Endothelial cell of umbilical vein (primary cell): ENCODE measurements around the gene METTL15. TPM values are rescaled to one million over a fixed set of nuclear protein-coding genes. Genes with fewer than 3 reads are reported as not detected.

ENCODE experiments used
- BruUV-seq: library from RNA; stranded (reverse); fragments of 400-500 nt; replicated peaks from 2 replicates; lab custom pipeline; 2021; lab: Mats Ljungman, UMichigan
- CTCF ChIA-PET: fragments of 300-600, 350-600 bp; sonication (Branson Sonifier 250); formaldehyde crosslinking; loops from one replicate; lab custom pipeline; 2021; ENCODE audit warnings: antibody characterized with exemption, inconsistent platforms; lab: Charles Lee
- POLR2A ChIA-PET: fragments of 300-600, 350-600 bp; sonication (Branson Sonifier 250); formaldehyde crosslinking; loops from one replicate; lab custom pipeline; 2021; ENCODE audit warnings: antibody characterized with exemption, inconsistent platforms; lab: Charles Lee
- DNase-seq: peaks from one replicate; pipeline ENCODE4 v3.0.0-alpha.2; 2011; ENCODE audit warnings: low read depth, low spot score
- FAIRE-seq: peaks from 2 replicates; lab custom pipeline; 2011; peaks lifted over from hg19 to GRCh38; lab: Jason Lieb, UNC
- H2AFZ ChIP-seq: 2 replicates; pipeline ENCODE4 v1.6.0; 2012; ENCODE audit warnings: low read depth, low read length, control low read depth, inconsistent platforms
- H3K27ac ChIP-seq: 2 replicates; pipeline ENCODE4 v1.5.1; 2011; ENCODE audit warnings: low read depth, mild to moderate bottlenecking, control low read depth, low read length, moderate library complexity; ENCODE audit not compliant: insufficient read depth
- H3K27me3 ChIP-seq, 2 experiments: 2 replicates each; pipeline versions ENCODE4 v1.6.0 to v1.6.1; 2011; ENCODE audit warnings: low read length in 2 of 2, mixed read lengths in 1 of 2; ENCODE audit not compliant: control insufficient read depth in 2 of 2, insufficient read depth in 2 of 2
- H3K36me3 ChIP-seq, 2 experiments: 2 replicates in 1 of 2; 3 replicates in 1 of 2; pipeline ENCODE4 v1.5.1; 2011; ENCODE audit warnings: low read length in 2 of 2, mild to moderate bottlenecking in 1 of 2, moderate library complexity in 1 of 2; ENCODE audit not compliant: control insufficient read depth in 2 of 2, insufficient read depth in 2 of 2; ENCODE audit errors: extremely low read depth in 1 of 2
- H3K4me1 ChIP-seq: 3 replicates; pipeline ENCODE4 v1.5.1; 2011; ENCODE audit warnings: mild to moderate bottlenecking, low read length; ENCODE audit not compliant: control insufficient read depth, insufficient read depth; ENCODE audit errors: extremely low read depth
- H3K4me2 ChIP-seq: 2 replicates; pipeline ENCODE4 v1.6.1; 2011; ENCODE audit warnings: low read length, control low read depth, mixed read lengths; ENCODE audit not compliant: insufficient read depth
- H3K4me3 ChIP-seq, 3 experiments: fragments of 200-600 bp in 1 of 3; sonication (generic), shearing (Covaris generic) in 1 of 3; replicated peaks in 1 of 3; 2 replicates each; pipeline ENCODE4 v1.5.1; 2011 to 2016; ENCODE audit warnings: control low read depth in 3 of 3, low read length in 3 of 3, mild to moderate bottlenecking in 2 of 3, inconsistent platforms in 1 of 3, low read depth in 1 of 3, moderate library complexity in 1 of 3; ENCODE audit not compliant: insufficient read depth in 1 of 3
- H3K79me2 ChIP-seq: 2 replicates; pipeline ENCODE4 v1.6.0; 2012; ENCODE audit warnings: low read length, inconsistent platforms; ENCODE audit not compliant: control insufficient read depth, insufficient read depth
- H3K9ac ChIP-seq: replicated peaks from 2 replicates; pipeline ENCODE3; 2011; ENCODE audit warnings: low read length, control low read depth; ENCODE audit not compliant: insufficient read depth; ENCODE audit errors: extremely low read depth
- H3K9me1 ChIP-seq: replicated peaks from 3 replicates; pipeline ENCODE4 v1.6.0; 2011; ENCODE audit warnings: mild to moderate bottlenecking, low read length; ENCODE audit not compliant: control insufficient read depth, insufficient read depth; ENCODE audit errors: extremely low read depth
- H3K9me3 ChIP-seq: replicated peaks from 2 replicates; pipeline ENCODE4 v1.5.1; 2012; ENCODE audit warnings: low read length, inconsistent platforms; ENCODE audit not compliant: control insufficient read depth, insufficient read depth
- H4K20me1 ChIP-seq: replicated peaks from 2 replicates; pipeline ENCODE3; 2011; ENCODE audit warnings: mild to moderate bottlenecking, low read length; ENCODE audit not compliant: control insufficient read depth, insufficient read depth; ENCODE audit errors: extremely low read depth
- GATA2 ChIP-seq: IDR thresholded peaks from 2 replicates; pipeline ENCODE4 v1.7.0; 2011; ENCODE audit warnings: low read depth, mild to moderate bottlenecking, moderate library complexity, mixed read lengths, low read length; ENCODE audit not compliant: insufficient read length, insufficient read depth
- JUN ChIP-seq: IDR thresholded peaks from 2 replicates; pipeline ENCODE4 v1.6.1; 2011; ENCODE audit warnings: borderline replicate concordance, low read depth; ENCODE audit not compliant: insufficient read length, insufficient read depth
- MYC ChIP-seq: IDR thresholded peaks from one replicate; pipeline ENCODE4 v1.6.1; 2011; ENCODE audit warnings: mild to moderate bottlenecking, low read depth, low read length
- dilution Hi-C: fragments of 300-500 bp; cut with MboI; formaldehyde crosslinking; loops from one replicate; pipeline ENCODE4 v1.15.0; 2019; ENCODE audit warnings: low sequenced_read_pairs; ENCODE audit not compliant: extremely low pct_ligation_motif_present
- intact Hi-C: fragments of 100-400 bp; cut with micrococcal nuclease; formaldehyde crosslinking; loops from one replicate; pipeline ENCODE4 v1.10.0; 2022
- polyA plus RNA-seq, 4 experiments: library from polyadenylated mRNA; depleted of rRNA in 3 of 4; stranded (reverse) in 3 of 4; unstranded in 1 of 4; fragments of >200 nt; gene quantifications; 2 replicates each; pipeline versions ENCODE4 v1.2.1 to v1.2.3, GENCODE V29; 2011 to 2012; ENCODE audit warnings: missing spikeins in 1 of 4
- total RNA-seq: library from RNA; stranded (reverse); gene quantifications from 2 replicates; pipeline ENCODE4 v1.2.3, GENCODE V29; 2021
- TF ChIP-seq, protein P1 (sequence below), 2 donors: IDR thresholded peaks; 1 replicate in 1 of 2; 2 replicates in 1 of 2; pipeline ENCODE4 v1.5.1; 2011; ENCODE audit warnings: low read length in 2 of 2, mild to moderate bottlenecking in 2 of 2, moderate library complexity in 2 of 2, control low read depth in 1 of 2, inconsistent platforms in 1 of 2, low read depth in 1 of 2; ENCODE audit not compliant: insufficient read depth in 1 of 2; ENCODE audit errors: extremely low read depth in 1 of 2

Gene METTL15
- total and polyA plus RNA-seq, 2 donors (not counting 3 experiments of a cell fraction or from before 2014, with no cell fraction given) = 3.2 to 12.1 TPM

DNA sequence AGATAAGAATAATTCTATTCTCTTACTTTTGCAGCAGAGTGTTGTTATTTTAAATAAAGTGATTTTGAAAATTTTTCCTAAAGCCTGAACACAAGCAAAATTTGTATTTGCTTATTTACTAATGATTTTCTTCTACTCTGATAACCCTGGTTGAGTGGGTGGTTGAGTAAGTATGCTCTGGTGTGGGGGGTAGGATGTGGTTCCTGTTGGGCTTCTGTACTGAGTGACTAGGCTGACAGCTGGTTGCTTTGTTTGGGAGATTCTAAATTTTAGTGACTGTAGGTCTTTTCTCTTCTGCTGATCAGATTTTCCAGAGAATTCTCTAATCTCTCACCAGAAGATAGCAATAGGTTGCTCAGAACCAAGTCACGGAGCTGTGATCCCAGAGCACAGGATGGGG, 61.6 kb downstream of the METTL15 start:
- Histone ChIP-seq H3K79me2 (peaks cover 2% of the 10 kb centered on the region), H4K20me1 (no peaks in the 10 kb centered on the region), H3K4me3 (no peak overlapping the region), H2AFZ (no peak overlapping the region), H3K9ac (no peak overlapping the region), H3K36me3 (no peaks in the 10 kb centered on the region), H3K9me1 (no peaks in the 10 kb centered on the region), H3K9me3 (no peaks in the 10 kb centered on the region), H3K4me2 (no peak overlapping the region), H3K4me1 (no peaks in the 10 kb centered on the region), H3K27me3 (no peaks in the 10 kb centered on the region), H3K27ac (no peak overlapping the region)
- dilution Hi-C loops (no loop called here), intact Hi-C loops (no loop called here)
- TF ChIP-seq GATA2 = no peak
- TF ChIP-seq JUN = no peak
- TF ChIP-seq, protein P1, sequence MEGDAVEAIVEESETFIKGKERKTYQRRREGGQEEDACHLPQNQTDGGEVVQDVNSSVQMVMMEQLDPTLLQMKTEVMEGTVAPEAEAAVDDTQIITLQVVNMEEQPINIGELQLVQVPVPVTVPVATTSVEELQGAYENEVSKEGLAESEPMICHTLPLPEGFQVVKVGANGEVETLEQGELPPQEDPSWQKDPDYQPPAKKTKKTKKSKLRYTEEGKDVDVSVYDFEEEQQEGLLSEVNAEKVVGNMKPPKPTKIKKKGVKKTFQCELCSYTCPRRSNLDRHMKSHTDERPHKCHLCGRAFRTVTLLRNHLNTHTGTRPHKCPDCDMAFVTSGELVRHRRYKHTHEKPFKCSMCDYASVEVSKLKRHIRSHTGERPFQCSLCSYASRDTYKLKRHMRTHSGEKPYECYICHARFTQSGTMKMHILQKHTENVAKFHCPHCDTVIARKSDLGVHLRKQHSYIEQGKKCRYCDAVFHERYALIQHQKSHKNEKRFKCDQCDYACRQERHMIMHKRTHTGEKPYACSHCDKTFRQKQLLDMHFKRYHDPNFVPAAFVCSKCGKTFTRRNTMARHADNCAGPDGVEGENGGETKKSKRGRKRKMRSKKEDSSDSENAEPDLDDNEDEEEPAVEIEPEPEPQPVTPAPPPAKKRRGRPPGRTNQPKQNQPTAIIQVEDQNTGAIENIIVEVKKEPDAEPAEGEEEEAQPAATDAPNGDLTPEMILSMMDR (IDR thresholded peaks at IDR 0.05; ENCODE audit: extremely low read depth in 1 of 2, insufficient read depth in 1 of 2, low read depth in 1 of 2, low read length in 2 of 2) = no peak
- TF ChIP-seq MYC = no peak
- no TSS peak for BruUV-seq
- POLR2A ChIA-PET = no interaction called here
- FAIRE-seq = no peak
- no peak for DNase-seq
- CTCF ChIA-PET = no interaction called here

- ChIA-PET CTCF (no interaction called here), POLR2A (no interaction called here)
- no peak overlapping the region for H3K9ac ChIP-seq
- no peaks in the 10 kb centered on the region for H3K36me3 ChIP-seq
- intact Hi-C loops = no loop called here
- H3K27ac ChIP-seq = no peak overlapping the region
- H3K4me2 ChIP-seq = no peak overlapping the region
- no TSS peak for BruUV-seq
- no peak overlapping the region for H3K4me3 ChIP-seq
- H3K9me3 ChIP-seq = no peaks in the 10 kb centered on the region
- FAIRE-seq (no peak), DNase-seq (no peak)
- dilution Hi-C loops = no loop called here
- H3K79me2 ChIP-seq = peaks cover under 1% of the 10 kb centered on the region
- H3K9me1 ChIP-seq = no peaks in the 10 kb centered on the region
- no peak for TF ChIP-seq GATA2
- H4K20me1 ChIP-seq = no peaks in the 10 kb centered on the region
- no peaks in the 10 kb centered on the region for H3K4me1 ChIP-seq
- H3K27me3 ChIP-seq = no peaks in the 10 kb centered on the region
- H2AFZ ChIP-seq = no peak overlapping the region
These were observed 62.6 kb downstream of the METTL15 start for GRCh38 chr11:28170759-28171158.
